Mucosa of stomach (tissue), 1 donor: ENCODE results near the gene SPNS3.

Experiments used
- H3K27me3 ChIP-seq: one replicate; pipeline ENCODE4 v1.7.0; 2013; ENCODE audit warnings: mild to moderate bottlenecking, low read length; ENCODE audit not compliant: control insufficient read depth, insufficient read depth
- H3K36me3 ChIP-seq: one replicate; pipeline ENCODE4 v1.7.0; 2013; ENCODE audit warnings: low read length; ENCODE audit not compliant: control insufficient read depth, insufficient read depth
- H3K4me1 ChIP-seq: one replicate; pipeline ENCODE4 v1.7.0; 2013; ENCODE audit warnings: mild to moderate bottlenecking, low read length; ENCODE audit not compliant: control insufficient read depth, insufficient read depth
- H3K4me3 ChIP-seq: one replicate; pipeline ENCODE4 v1.7.0; 2013; ENCODE audit warnings: low read length
- H3K9ac ChIP-seq: one replicate; pipeline ENCODE4 v1.7.0; 2013; ENCODE audit warnings: mild to moderate bottlenecking, low read length, moderate library complexity
- H3K9me3 ChIP-seq: one replicate; pipeline ENCODE4 v1.7.0; 2013; ENCODE audit warnings: mild to moderate bottlenecking, low read length, moderate library complexity; ENCODE audit not compliant: control insufficient read depth
- donor health status: Pancreatic carcinoma.

SPNS3 gene

GRCh38 chr17:4511199-4511932 lies 77.6 kb downstream of the SPNS3 start:
- H3K9ac ChIP-seq = no peak overlapping the region
- H3K4me3 ChIP-seq = no peak overlapping the region
- no peaks in the 10 kb centered on the region for H3K27me3 ChIP-seq
- no peaks in the 10 kb centered on the region for H3K36me3 ChIP-seq
- H3K4me1 ChIP-seq = peaks cover 70% of the 10 kb centered on the region
- no peaks in the 10 kb centered on the region for H3K9me3 ChIP-seq

DNA sequence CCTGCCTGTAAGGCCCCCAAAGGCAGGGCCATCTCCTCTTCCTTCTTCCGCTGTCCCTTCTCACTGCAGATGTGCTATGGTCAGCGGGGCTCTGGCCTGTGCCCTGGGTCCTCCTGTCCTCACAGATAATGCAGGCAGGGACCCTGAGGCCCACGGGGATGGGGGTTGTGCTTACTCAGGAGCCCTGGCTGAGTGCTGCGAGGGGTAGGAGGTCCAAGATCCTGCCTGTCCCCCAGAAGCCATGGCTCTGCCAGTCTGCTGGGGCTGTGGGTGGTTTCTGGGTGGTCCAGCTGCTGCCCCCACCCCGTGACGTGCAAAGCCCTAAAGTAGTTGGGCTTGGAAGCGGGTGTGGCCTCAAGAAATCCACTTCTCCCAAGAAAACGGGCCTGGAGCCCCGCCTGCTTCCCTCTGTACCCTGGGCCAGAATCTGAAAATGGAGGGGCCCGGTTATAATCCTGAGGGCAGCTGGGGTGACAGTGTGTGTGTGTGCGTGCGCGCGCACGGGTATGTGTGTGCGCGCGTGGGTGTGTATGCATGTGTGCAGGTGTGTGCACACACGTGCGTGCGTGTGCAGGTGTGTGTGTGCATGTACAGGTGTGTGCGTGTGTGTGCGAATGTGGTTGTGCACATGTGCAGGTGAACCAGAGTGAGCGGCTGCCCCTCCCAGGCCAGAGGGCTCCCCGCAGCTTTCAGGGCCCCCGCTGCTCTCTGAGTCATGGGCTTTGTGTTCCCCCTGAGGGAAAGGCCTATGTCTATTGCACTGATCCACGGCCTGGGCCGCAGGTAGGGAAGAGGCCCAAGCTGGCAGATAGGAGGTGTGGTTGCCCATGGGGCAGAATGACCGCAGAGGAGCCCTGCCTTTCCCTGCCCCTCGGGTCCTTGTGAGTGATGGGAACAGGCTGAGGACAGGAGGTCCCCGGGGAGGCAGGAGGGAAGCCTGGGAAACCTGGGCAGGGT lies 78.7 kb downstream of the SPNS3 start:
- Histone ChIP-seq H3K9me3 (no peaks in the 10 kb centered on the region), H3K4me1 (peaks cover 67% of the 10 kb centered on the region), H3K9ac (no peak overlapping the region), H3K36me3 (no peaks in the 10 kb centered on the region), H3K4me3 (no peak overlapping the region), H3K27me3 (no peaks in the 10 kb centered on the region)

DNA sequence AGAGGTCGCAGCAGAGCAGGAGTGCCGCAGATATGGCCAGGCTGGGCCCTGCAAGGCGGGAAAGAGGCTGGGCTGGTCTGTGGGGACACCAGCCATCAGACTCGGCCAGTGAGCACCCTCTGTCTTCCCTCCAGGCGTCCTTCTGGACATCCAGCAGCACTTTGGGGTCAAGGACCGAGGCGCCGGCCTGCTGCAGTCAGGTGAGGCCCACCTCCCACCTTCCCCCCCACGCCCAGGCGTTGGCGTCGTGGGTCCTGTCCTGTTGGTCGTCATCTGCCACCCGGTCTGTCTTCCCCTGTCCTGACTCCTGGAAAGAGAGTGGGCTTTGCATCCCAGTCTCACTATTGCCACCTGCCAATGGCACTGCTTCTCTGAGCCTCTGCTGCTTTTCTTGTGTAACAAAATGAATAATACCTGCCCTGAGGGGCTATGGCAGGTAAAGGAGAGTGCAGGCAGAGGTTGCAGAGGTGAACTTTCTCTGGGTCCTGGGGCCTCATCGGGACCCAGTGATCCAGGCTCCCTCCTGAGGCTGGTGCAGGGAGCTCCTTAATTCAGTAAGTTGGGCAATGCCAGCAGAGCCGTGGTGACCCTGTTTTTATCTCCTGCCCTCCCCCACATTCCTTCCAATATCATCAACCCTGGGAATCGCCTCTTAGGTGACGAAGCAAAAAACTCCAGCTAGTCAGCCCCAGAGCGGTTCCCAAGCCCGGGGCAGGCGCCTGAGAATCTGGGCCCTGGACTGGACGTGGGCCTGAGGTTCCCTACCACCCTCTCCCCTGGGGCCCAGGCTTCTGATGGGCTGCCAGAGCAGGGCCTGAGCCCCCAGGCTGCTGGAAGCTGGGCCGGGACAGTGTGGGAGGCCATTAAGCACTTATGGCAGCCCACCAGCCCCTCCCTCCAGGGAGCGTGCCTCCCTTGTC lies 79.6 kb downstream of the SPNS3 start:
- no peaks in the 10 kb centered on the region for H3K9me3 ChIP-seq
- no peaks in the 10 kb centered on the region for H3K36me3 ChIP-seq
- H3K4me3 ChIP-seq = no peak overlapping the region
- H3K4me1 ChIP-seq = peaks cover 60% of the 10 kb centered on the region
- no peaks in the 10 kb centered on the region for H3K27me3 ChIP-seq
- peak overlapping the region; percentile 53 for H3K9ac ChIP-seq

- H3K9ac ChIP-seq = peak overlapping the region; percentile 53
- no peaks in the 10 kb centered on the region for H3K36me3 ChIP-seq
- peaks cover 64% of the 10 kb centered on the region for H3K4me1 ChIP-seq
- H3K9me3 ChIP-seq = no peaks in the 10 kb centered on the region
- H3K4me3 ChIP-seq = no peak overlapping the region
- no peaks in the 10 kb centered on the region for H3K27me3 ChIP-seq
Observed at GRCh38 chr17:4514206-4514605, 80.5 kb downstream of the SPNS3 start.

DNA sequence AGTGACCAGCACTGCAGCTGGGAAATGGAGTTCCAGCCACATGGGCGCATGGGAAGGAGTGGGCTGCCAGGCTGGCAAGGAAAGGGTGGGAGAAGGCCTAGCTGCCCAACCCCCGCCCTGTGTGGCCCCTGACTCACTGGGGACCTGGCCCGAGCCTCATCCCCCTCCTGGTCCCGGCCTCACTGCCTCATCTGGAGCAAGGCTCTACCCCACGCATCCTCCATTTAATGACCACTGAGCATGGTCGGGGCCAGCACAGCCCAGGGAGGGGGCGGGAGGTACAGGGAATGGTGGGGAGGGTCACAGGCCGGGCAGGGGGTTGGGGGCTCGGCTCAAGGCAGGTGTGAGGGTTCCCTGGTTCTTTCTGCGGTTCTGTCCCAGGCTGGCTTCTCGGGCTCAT lies 81.0 kb downstream of the SPNS3 start:
- Histone ChIP-seq H3K36me3 (no peaks in the 10 kb centered on the region), H3K9ac (no peak overlapping the region), H3K4me3 (no peak overlapping the region), H3K9me3 (no peaks in the 10 kb centered on the region), H3K27me3 (no peaks in the 10 kb centered on the region), H3K4me1 (peaks cover 64% of the 10 kb centered on the region)

DNA sequence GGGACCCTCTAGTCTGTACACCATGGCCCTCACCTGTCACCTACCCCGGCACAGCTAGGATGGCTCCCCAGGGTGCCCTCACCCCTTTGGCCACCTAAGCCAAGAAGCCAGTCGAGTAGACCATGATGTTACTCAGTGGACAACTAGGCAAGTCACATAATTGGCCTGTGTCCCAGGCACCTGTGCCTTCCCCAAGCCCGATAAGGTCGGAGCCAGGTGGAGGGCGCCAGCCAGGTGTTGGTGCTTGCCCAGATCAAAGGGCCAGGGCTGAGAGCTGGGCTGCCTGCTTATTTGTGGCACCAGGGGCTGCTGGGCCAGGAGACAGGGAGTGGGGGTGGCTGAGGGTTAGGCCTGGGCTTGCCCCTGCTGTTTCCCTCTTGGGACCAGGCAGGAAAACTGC lies 81.8 kb downstream of the SPNS3 start:
- Histone ChIP-seq H3K27me3 (no peaks in the 10 kb centered on the region), H3K9me3 (no peaks in the 10 kb centered on the region), H3K9ac (no peak overlapping the region), H3K4me3 (no peak overlapping the region), H3K4me1 (peaks cover 70% of the 10 kb centered on the region), H3K36me3 (no peaks in the 10 kb centered on the region)

DNA sequence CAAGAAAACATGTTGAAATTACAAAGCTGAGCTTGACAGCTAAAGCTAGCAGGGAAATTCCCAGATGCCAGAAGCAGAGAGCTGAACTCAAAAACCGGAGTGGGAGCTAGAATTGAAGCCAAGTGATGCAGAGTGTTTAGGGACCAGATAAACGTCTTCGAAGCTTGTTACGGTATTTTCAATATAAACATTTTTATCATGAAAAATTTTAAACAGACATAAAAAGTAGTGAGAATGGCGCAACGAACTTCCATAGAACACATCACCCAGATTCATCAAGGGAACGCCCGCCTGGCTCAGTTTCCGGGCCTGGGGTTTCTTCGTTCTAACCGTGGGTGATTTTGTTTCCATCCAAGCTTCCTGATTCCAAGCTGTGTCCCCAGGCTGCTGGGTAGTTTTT lies 83.0 kb downstream of the SPNS3 start:
- no peaks in the 10 kb centered on the region for H3K36me3 ChIP-seq
- no peaks in the 10 kb centered on the region for H3K27me3 ChIP-seq
- H3K4me3 ChIP-seq = no peak overlapping the region
- H3K9me3 ChIP-seq = no peaks in the 10 kb centered on the region
- no peak overlapping the region for H3K9ac ChIP-seq
- peaks cover 72% of the 10 kb centered on the region for H3K4me1 ChIP-seq

- peak overlapping the region; percentile 48 for H3K9ac ChIP-seq
- H3K4me3 ChIP-seq = no peak overlapping the region
- no peaks in the 10 kb centered on the region for H3K27me3 ChIP-seq
- peaks cover 63% of the 10 kb centered on the region for H3K4me1 ChIP-seq
- H3K36me3 ChIP-seq = no peaks in the 10 kb centered on the region
- no peaks in the 10 kb centered on the region for H3K9me3 ChIP-seq
Observed at GRCh38 chr17:4518901-4519300, 85.2 kb downstream of the SPNS3 start.

DNA sequence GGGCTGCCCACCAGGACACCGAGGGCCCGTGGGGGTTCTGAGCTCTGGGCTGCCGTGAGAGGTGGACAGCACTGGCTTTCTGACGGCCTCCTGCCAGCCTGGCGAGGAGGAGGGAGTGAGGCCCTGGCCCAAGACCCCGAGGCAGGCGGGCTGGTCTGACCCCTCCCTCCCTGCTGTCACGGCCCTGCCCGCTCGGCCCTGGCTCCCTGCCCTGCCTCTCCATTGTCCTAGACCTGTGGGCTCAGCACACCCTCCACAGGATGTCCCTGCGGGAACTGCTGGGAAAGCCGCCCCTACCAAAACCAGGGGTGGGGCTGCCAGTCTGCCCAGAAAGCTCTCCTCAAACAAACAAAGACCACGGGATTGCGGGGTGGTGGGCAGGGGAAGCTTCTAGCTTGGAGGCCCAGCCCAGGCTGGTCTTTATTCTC lies 85.6 kb downstream of the SPNS3 start:
- Histone ChIP-seq H3K9ac (peak overlapping the region; percentile 48), H3K4me1 (peaks cover 58% of the 10 kb centered on the region)

DNA sequence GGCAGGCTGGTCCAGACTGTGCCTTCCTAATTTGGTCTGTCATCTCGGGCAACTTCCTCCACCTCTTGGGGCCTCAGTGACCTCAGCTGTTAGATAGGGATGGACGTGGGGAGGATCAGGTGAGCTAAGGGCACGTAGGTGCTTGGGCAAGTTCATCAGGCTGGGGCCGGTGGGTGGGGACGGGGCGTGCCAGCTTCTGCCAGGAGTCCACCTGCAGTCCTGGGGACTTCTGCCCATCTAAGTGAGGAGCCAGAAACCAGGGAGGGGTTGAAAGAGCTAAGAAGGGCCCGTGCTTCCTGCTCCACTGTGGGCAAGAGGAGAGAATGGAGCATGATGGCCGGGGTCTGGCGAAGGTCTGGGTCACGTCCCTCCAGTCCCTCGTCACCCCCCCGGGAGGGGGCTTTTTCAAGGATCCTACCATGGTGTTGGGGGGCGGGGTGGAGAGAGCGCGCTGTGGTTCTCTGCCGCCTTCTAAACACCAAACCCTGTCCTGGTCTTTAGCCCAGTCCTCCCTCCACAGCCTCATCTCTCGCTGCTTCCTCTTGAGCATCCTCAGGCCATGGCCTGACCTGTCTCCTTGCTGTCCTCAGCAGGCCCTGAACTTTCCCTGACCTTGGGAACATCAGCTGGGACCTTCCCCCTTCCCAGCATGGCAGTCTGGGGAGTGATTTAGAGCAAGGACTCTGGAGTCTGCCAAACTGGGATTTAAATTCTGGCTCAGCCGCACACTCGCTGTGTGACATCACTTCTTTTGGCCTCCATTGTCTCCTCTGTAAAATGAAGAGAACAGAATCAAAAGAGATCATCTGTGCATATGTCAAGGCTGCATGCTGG lies 86.5 kb downstream of the SPNS3 start:
- H3K27me3 ChIP-seq = no peaks in the 10 kb centered on the region
- H3K36me3 ChIP-seq = no peaks in the 10 kb centered on the region
- H3K9me3 ChIP-seq = no peaks in the 10 kb centered on the region
- H3K9ac ChIP-seq = peak overlapping the region; percentile 24
- no peak overlapping the region for H3K4me3 ChIP-seq
- H3K4me1 ChIP-seq = peaks cover 49% of the 10 kb centered on the region

More for the DNA sequence above, 85.6 kb downstream of the SPNS3 start:
- Histone ChIP-seq H3K36me3 (no peaks in the 10 kb centered on the region), H3K9me3 (no peaks in the 10 kb centered on the region), H3K4me3 (no peak overlapping the region), H3K27me3 (no peaks in the 10 kb centered on the region)
